IPS-15b (cell line): ENCODE measurements around the gene RBM19.

Experiments used
- H3K27me3 ChIP-seq: one replicate; pipeline ENCODE4 v1.6.1; 2013; ENCODE audit warnings: low read length; ENCODE audit not compliant: control insufficient read depth, insufficient read depth
- H3K36me3 ChIP-seq: one replicate; pipeline ENCODE4 v1.6.1; 2013; ENCODE audit warnings: low read length; ENCODE audit not compliant: control insufficient read depth, insufficient read depth
- H3K4me1 ChIP-seq: one replicate; pipeline ENCODE4 v1.6.1; 2013; ENCODE audit warnings: mild to moderate bottlenecking, low read length; ENCODE audit not compliant: control insufficient read depth, insufficient read depth
- H3K4me3 ChIP-seq: one replicate; pipeline ENCODE4 v1.5.1; 2013; ENCODE audit warnings: low read depth, low read length
- H3K9ac ChIP-seq: one replicate; pipeline ENCODE4 v1.6.1; 2013; ENCODE audit warnings: low read depth, mild to moderate bottlenecking, low read length
- H3K9me3 ChIP-seq: one replicate; pipeline ENCODE4 v1.6.1; 2013; ENCODE audit warnings: mild to moderate bottlenecking, low read length; ENCODE audit not compliant: control insufficient read depth, insufficient read depth

RBM19 gene

DNA sequence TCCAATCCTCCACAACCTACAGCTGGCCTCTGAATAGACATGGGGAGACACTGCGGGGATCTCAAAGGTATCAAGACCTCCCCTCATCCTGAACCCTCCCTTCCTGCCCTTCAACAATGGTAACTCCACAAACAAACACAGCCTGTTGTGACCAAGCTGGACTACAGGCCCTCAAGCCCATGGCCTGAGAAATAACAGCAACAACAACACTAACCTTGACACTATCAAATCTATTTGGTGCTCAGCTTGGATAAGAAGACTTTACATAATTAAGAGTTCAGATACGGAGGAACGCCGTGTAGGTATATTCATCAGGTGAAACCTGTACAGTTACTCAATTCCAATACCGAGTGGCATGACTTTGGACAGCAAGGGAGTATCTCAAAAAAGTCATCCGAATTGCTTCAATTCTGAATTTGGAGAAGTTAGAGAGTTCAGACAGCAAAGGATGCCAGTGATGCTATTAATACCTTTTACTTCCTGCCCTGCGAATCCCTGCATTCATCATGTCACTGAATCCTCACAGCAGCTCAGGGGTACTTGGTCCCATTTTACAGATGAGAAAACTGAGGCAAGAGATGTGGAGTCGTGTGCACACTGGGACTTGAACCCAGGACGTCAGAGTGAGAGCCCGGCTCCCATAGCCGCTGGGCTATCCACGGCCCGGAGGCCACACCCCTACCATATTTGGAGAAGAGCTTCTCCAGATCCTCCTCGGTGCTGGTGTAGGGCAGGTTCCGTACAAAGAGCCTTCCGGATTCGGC lies 17.8 kb downstream of the RBM19 start:
- Histone ChIP-seq H3K9me3 (no peaks in the 10 kb centered on the region), H3K27me3 (no peaks in the 10 kb centered on the region), H3K4me3 (no peak overlapping the region), H3K9ac (no peak overlapping the region), H3K36me3 (peaks cover 54% of the 10 kb centered on the region), H3K4me1 (no peaks in the 10 kb centered on the region)

DNA sequence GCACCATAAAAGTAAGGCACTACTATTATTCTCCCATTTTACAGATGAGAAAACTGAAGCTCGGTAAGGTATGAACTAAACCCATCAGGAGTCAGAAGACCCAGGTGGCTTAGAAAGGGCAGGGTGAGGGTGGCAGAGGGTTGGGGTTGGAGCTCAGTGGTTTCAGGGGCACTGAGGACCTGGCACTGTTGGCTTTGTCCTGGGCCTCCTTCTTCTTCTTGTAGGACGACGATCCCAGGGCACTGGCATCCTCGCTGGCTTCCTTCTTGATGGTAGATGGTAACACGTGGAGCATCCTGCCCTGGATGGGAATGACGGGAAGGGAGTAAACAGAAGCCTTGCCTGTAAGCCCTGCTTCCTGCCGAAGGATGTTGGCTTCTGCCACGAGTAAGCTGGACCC lies 19.9 kb downstream of the RBM19 start:
- no peak overlapping the region for H3K4me3 ChIP-seq
- no peaks in the 10 kb centered on the region for H3K9me3 ChIP-seq
- peaks cover 66% of the 10 kb centered on the region for H3K36me3 ChIP-seq
- H3K9ac ChIP-seq: no peak overlapping the region
- H3K4me1 ChIP-seq: no peaks in the 10 kb centered on the region
- H3K27me3 ChIP-seq: no peaks in the 10 kb centered on the region

DNA sequence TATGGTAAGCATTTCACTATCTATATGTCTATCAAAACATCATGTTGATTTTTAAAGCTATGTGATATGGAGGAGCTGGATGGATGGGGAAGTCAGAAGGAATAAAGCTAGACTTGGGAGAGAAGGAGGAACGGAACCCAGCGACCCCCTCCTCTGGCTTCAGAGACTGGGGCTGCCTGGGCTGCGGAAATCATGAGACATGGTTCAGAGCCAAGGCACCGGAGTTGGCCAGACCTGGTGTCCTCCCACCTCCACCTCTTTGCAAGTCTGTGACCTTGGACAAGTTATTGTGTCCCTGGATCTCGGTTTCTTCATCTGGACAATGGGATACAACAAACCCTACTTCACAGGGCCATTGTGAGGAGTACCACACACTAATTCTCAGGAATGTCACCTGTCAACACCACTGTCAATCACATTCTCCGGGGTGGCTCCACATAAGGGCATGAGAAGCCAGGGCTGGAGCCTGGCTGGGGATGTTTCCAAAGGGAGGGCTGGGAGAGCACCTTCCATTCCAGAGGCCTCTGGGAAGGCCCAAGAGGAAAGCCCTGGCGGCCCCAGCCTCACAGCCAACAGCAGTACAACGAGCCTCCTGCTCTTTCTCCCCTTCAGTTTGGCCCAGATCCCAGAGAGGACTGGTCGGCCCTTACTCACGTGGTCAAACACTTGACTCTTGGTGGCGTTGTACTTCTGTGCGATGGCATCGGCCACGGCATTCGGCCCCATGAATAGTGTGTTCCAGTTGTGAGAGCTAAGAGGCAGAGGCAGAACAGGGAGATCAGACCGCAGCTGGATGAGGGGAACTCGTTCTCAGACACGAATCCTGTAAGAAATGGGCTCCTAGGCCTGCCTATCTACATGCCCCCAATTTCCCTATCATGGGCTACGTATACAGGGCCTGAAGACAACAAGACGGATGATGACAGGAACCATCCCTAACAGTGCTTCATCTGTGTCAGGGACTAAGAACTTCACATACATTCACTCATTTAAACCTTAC lies 20.7 kb downstream of the RBM19 start:
- no peaks in the 10 kb centered on the region for H3K4me1 ChIP-seq
- H3K27me3 ChIP-seq: no peaks in the 10 kb centered on the region
- no peaks in the 10 kb centered on the region for H3K9me3 ChIP-seq
- H3K9ac ChIP-seq: no peak overlapping the region
- peaks cover 68% of the 10 kb centered on the region for H3K36me3 ChIP-seq
- no peak overlapping the region for H3K4me3 ChIP-seq

DNA sequence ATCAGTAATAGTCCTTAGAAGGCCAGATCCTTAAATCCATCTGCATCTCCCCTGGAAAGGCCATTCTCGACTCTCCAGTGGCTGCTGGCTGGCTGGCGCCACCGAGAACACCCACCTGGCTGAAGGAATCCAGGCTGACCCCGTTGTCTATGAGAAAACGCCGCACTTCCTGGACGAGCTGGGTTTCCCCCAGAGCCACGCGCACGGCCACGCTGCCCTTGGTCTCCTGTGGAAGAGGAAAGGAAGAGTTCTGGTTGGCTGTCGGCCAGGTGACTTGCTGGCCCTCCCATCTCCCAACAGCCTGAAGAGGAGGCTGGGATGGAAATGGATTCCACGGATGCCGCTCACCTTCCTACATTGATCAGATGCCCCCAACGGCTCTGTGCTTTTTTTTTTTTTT lies 23.9 kb downstream of the RBM19 start:
- no peaks in the 10 kb centered on the region for H3K27me3 ChIP-seq
- peaks cover 49% of the 10 kb centered on the region for H3K36me3 ChIP-seq
- no peaks in the 10 kb centered on the region for H3K4me1 ChIP-seq
- no peaks in the 10 kb centered on the region for H3K9me3 ChIP-seq
- H3K4me3 ChIP-seq: no peak overlapping the region
- H3K9ac ChIP-seq: no peak overlapping the region

DNA sequence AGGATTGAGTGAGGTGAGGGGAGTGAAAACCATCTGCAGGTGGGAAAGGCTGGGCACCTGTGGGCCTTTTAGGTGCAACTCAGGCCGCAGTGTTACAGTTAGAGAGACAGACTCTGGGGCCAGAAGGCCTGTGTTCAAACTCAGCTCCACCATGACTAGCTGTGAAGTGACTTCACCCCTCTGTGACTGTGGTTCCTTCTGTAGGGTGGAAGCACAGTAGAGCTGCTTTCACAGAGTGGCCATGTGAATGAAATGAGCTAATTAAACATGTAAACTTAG lies 25.0 kb downstream of the RBM19 start:
- no peak overlapping the region for H3K9ac ChIP-seq
- H3K4me3 ChIP-seq: no peak overlapping the region
- H3K36me3 ChIP-seq: peaks cover 42% of the 10 kb centered on the region
- no peaks in the 10 kb centered on the region for H3K4me1 ChIP-seq
- H3K27me3 ChIP-seq: no peaks in the 10 kb centered on the region
- no peaks in the 10 kb centered on the region for H3K9me3 ChIP-seq

DNA sequence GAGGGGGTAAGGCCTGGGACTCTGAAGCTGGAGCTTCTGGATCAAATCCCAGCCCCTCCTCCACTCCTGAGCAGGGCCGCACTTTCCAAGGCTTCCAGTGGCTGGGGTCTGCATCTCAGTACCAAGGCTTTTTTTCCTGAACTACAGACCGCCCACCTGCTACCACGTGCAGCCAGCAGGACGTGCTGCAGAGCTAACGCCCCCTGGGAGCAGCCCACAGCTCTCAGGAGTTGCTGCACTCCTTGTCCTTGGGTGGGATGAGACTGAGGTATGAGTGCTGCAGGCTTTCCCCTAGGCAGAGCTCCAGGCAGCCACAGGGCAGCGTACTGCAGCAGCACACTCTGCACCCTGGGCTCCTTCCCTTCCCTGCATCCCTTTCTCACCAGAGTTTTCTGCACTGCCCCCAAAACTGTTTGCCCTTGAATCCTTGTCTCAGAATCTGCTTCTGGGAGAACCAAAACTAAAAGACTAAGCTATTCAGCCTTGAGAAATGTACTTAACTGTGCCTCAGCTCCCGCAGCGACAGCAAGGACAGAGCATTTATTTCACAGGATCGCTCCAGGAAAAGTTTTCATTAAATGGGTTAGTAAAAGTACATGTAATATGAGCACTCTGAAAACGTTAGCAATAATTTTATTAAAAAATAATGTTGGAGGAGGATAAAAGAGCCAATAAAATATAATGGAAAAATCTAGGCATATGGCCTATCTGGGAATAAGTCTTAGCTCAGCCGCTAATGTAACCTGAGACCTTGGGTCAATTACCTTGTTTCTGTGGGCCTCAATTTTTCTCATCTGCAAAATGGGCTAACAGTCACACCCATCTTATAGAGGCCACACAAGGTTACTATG lies 25.5 kb downstream of the RBM19 start:
- no peaks in the 10 kb centered on the region for H3K4me1 ChIP-seq
- peaks cover 38% of the 10 kb centered on the region for H3K36me3 ChIP-seq
- H3K9ac ChIP-seq: no peak overlapping the region
- H3K9me3 ChIP-seq: no peaks in the 10 kb centered on the region
- H3K4me3 ChIP-seq: no peak overlapping the region
- H3K27me3 ChIP-seq: no peaks in the 10 kb centered on the region

DNA sequence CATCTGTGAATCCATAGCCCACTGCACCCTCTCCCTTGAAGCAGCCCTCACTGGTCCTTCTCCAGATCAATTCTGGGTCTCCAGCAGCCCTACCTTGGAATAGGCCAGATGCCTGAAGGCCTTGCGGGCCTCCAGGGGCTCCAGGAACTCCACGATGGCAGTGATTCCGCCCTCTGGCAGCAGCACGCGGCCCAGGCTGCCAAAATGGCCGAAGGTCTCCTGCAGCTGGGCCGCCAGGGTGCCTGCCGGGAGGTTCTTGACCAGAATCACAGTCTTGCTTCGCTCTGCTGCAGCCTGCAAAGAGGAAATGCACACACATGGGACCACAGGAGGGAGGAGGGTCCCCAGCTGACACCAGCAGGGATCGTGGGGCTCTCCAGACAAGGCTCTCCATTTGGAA lies 26.3 kb downstream of the RBM19 start:
- Histone ChIP-seq H3K4me1 (no peaks in the 10 kb centered on the region), H3K4me3 (no peak overlapping the region), H3K36me3 (peaks cover 35% of the 10 kb centered on the region), H3K9me3 (no peaks in the 10 kb centered on the region), H3K9ac (no peak overlapping the region), H3K27me3 (no peaks in the 10 kb centered on the region)

DNA sequence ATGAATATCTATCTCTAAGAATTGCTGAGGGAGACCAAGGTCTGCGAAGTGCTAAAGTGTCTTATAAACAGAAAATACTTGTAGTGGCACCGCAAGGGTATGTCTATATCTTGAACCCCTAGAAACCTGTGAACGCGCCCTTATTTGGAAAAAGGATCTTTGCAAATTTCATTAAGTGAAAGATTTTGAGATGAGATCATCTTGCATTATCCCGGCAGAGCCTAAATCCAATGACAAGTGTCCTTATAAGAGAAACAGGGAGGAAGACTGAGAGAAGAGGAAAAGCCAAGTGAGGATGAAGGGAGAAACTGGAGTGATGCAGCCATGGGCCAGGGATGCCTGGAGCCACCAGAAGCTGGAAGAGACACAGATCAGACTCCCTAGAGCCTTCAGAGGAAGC lies 27.7 kb downstream of the RBM19 start:
- H3K4me1 ChIP-seq: no peaks in the 10 kb centered on the region
- no peak overlapping the region for H3K4me3 ChIP-seq
- peaks cover 40% of the 10 kb centered on the region for H3K36me3 ChIP-seq
- H3K9ac ChIP-seq: no peak overlapping the region
- H3K27me3 ChIP-seq: no peaks in the 10 kb centered on the region
- no peaks in the 10 kb centered on the region for H3K9me3 ChIP-seq

DNA sequence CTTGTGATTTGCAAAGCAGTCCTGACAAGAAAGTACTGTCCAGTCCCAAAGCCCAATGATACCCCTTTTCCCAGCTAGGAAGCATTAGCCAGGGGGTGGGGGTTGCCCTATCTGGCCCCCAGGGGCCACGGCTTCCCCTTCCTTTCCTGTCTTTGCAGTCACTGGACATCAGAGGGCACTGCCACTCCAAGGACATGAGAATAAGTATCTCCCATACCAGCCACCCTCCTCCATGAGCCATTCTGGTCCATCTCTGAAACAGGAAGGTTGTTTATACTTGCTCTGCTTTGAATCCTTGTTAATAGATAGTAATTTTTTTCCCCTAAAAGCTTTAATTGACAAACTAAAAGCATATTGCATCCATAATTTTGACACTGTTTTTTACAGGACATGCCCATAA lies 29.7 kb downstream of the RBM19 start:
- H3K4me3 ChIP-seq: no peak overlapping the region
- H3K4me1 ChIP-seq: peaks cover 2% of the 10 kb centered on the region
- H3K9ac ChIP-seq: no peak overlapping the region
- no peaks in the 10 kb centered on the region for H3K27me3 ChIP-seq
- peaks cover 37% of the 10 kb centered on the region for H3K36me3 ChIP-seq
- H3K9me3 ChIP-seq: no peaks in the 10 kb centered on the region

DNA sequence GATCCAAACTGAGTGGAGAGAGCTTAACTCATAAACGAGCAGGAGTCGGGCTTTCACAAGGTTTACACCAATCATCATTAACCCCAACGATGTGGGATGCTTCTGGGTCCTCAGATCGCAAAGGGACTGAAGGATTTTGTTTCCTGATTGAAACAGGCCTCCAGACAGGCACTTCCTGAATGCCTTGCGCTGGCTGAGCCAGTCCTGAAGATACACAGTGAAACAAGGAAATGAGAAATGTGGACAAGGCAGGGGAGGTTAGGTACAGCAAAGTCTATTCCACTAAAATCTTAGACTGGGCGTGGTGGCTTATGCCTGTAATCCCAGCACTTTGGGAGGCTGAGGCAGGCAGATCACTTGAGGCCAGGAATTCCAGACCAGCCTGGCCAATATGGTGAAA lies 30.7 kb downstream of the RBM19 start:
- H3K4me3 ChIP-seq: no peak overlapping the region
- H3K36me3 ChIP-seq: peaks cover 36% of the 10 kb centered on the region
- H3K9ac ChIP-seq: no peak overlapping the region
- peaks cover 2% of the 10 kb centered on the region for H3K4me1 ChIP-seq
- H3K9me3 ChIP-seq: no peaks in the 10 kb centered on the region
- no peaks in the 10 kb centered on the region for H3K27me3 ChIP-seq

DNA sequence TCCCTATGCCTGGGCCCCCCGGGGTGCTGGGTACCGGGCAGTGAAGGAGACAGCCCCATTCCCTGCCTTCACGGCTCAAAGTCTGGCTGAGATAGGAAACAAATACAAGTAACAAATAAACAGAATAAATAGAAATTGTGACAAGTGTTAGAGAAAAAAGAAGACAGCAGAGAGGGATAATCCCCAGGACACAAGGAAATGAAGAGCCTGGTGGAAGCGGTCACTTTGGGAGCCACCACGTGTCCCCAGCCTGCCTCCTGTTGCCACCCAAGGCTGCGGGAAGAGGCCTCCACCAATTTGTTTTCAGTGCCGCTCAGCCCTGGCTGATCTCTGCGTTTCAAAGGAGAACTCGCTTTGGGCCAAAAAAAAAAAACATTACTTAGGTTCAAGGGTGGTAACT lies 31.2 kb downstream of the RBM19 start:
- no peaks in the 10 kb centered on the region for H3K27me3 ChIP-seq
- H3K4me1 ChIP-seq: peaks cover 2% of the 10 kb centered on the region
- H3K4me3 ChIP-seq: no peak overlapping the region
- H3K36me3 ChIP-seq: peaks cover 32% of the 10 kb centered on the region
- H3K9ac ChIP-seq: no peak overlapping the region
- no peaks in the 10 kb centered on the region for H3K9me3 ChIP-seq
